K562 (cell line): ENCODE results near the gene MOCOS. TPM values are rescaled to one million over a fixed set of nuclear protein-coding genes. Genes with fewer than 3 reads are reported as not detected.

Experiments used
- E2F1 ChIP-seq: sonication (generic); formaldehyde crosslinking; IDR thresholded peaks from 2 replicates; pipeline ENCODE4 v1.8.1; 2023; ENCODE audit warnings: mild to moderate bottlenecking, missing genetic modification reagents, moderate library complexity
- E2F6 ChIP-seq, 2 experiments: IDR thresholded peaks; 2 replicates each; pipeline ENCODE4 v1.6.1; 2011; ENCODE audit warnings: borderline replicate concordance in 1 of 2, control low read depth in 1 of 2, low read depth in 1 of 2, low read length in 1 of 2, mild to moderate bottlenecking in 1 of 2, mixed read lengths in 1 of 2, moderate library complexity in 1 of 2; ENCODE audit not compliant: insufficient read depth in 1 of 2, insufficient read length in 1 of 2, poor library complexity in 1 of 2, severe bottlenecking in 1 of 2; ENCODE audit errors: extremely low read depth in 1 of 2
- ETS2 ChIP-seq: IDR thresholded peaks from 2 replicates; pipeline ENCODE4 v1.6.1; 2016; ENCODE audit warnings: borderline replicate concordance, missing genetic modification characterization, mild to moderate bottlenecking, moderate library complexity, missing compliant biosample characterization; ENCODE audit not compliant: poor library complexity, severe bottlenecking
- KAT8 ChIP-seq: fragments of 450-650 bp; IDR thresholded peaks from 2 replicates; pipeline ENCODE4 v1.6.1; 2016; ENCODE audit warnings: low read depth, mild to moderate bottlenecking
- KDM2B ChIP-seq: fragments of 250-450 bp; sonication (Bioruptor Pico); IDR thresholded peaks from 2 replicates; pipeline ENCODE4 v1.8.0; 2021; ENCODE audit warnings: mild to moderate bottlenecking, moderate library complexity
- NCOA6 ChIP-seq: fragments of 450-650 bp; IDR thresholded peaks from 2 replicates; pipeline ENCODE4 v1.6.1; 2017; ENCODE audit warnings: mild to moderate bottlenecking
- PHF8 ChIP-seq: fragments of 200-600 bp; sonication (generic); IDR thresholded peaks from 2 replicates; pipeline ENCODE4 v1.6.1; 2012; ENCODE audit warnings: mixed run types, mild to moderate bottlenecking, inconsistent platforms, low read length, moderate library complexity, borderline replicate concordance
- SAP30 ChIP-seq: fragments of 200-600 bp; sonication (generic); IDR thresholded peaks from 2 replicates; pipeline ENCODE4 v1.6.1; 2012; ENCODE audit warnings: borderline replicate concordance, low read depth, mild to moderate bottlenecking, moderate library complexity, low read length, control low read depth, inconsistent platforms; ENCODE audit not compliant: insufficient read depth, poor library complexity, severe bottlenecking
- SMARCC2 ChIP-seq: fragments of 450-650 bp; IDR thresholded peaks from 2 replicates; pipeline ENCODE4 v1.6.1; 2017; ENCODE audit warnings: antibody characterized with exemption, moderate library complexity, mild to moderate bottlenecking, low read depth
- TSC22D4 ChIP-seq: fragments of 450-650 bp; IDR thresholded peaks from 2 replicates; pipeline ENCODE4 v1.6.1; 2016; ENCODE audit warnings: missing genetic modification characterization, missing biosample characterization, control low read depth
- ZNF398 ChIP-seq: fragments of 250-450 bp; sonication (Bioruptor Pico); IDR thresholded peaks from 2 replicates; pipeline ENCODE4 v1.8.0; 2021; ENCODE audit warnings: moderate library complexity, mild to moderate bottlenecking, inconsistent platforms
- ZNF77 ChIP-seq: fragments of 250-450 bp; sonication (Bioruptor Pico); IDR thresholded peaks from 2 replicates; pipeline ENCODE4 v1.5.0; 2020
- ZNF79 ChIP-seq: fragments of 250-450 bp; sonication (Bioruptor Pico); IDR thresholded peaks from 2 replicates; pipeline ENCODE4 v1.4.0; 2020; ENCODE audit warnings: low read depth, mild to moderate bottlenecking, moderate library complexity
- polyA plus RNA-seq, 8 experiments: library from polyadenylated mRNA; depleted of rRNA in 4 of 8; stranded (reverse) in 5 of 8; unstranded in 3 of 8; fragments of >200 nt; fragmentation: Nextera tagmentation in 2 of 8; fragmentation: Illumina TruSeq in 1 of 8; extraction: Ambion mirVana in 2 of 8; extraction: Trizol in 1 of 8; gene quantifications; 2 replicates each; pipeline versions ENCODE4 v1.2.1 to v1.2.3, GENCODE V29; 2011 to 2014; ENCODE audit warnings: inconsistent platforms in 1 of 8, missing spikeins in 1 of 8
- total RNA-seq, 7 experiments: library from RNA; depleted of rRNA in 6 of 7; stranded (reverse); fragments of >200 nt in 6 of 7; fragmentation: Illumina TruSeq in 2 of 7; extraction: Trizol in 2 of 7; gene quantifications; 2 replicates each; pipeline versions ENCODE4 v1.2.1 to v1.2.3, GENCODE V29; 2011 to 2021; ENCODE audit warnings: low replicate concordance in 1 of 7

Gene MOCOS
- total and polyA plus RNA-seq, 9 of the 15 experiments (the other 6 are each of a cell fraction or from before 2014, with no cell fraction given): 4.5 to 12.4 (median 9.1) TPM

- TF ChIP-seq E2F1 (peak; percentile 51; the same call in 1 of the 2 replicates), E2F6 (IDR thresholded peaks at IDR 0.05; ENCODE audit: borderline replicate concordance in 1 of 2, extremely low read depth in 1 of 2, insufficient read depth in 1 of 2, insufficient read length in 1 of 2, low read depth in 1 of 2, low read length in 1 of 2, poor library complexity in 1 of 2, severe bottlenecking in 1 of 2) (peak; percentile 58 to 89), SAP30 (peak; percentile 71), SMARCC2 (no peak), KDM2B (CRISPR knock-in tag) (peak; percentile 89), ETS2 (tag) (no peak), NCOA6 (peak; percentile 63; the same call in 1 of the 2 replicates), PHF8 (peak; percentile 97), TSC22D4 (tag) (no peak), KAT8 (no peak), ZNF398 (CRISPR knock-in tag) (no peak), ZNF79 (CRISPR knock-in tag) (no peak), ZNF77 (no peak)
These were observed at the start of gene MOCOS (continued) for GRCh38 chr18:36187193-36187825.
